Measurements from ENCODE around the gene DDA1.
A peak's percentile ranks its signal among the peaks of the same experiment; 100 is the strongest.

DDA1 gene

GRCh38 chr19:17263712-17264640 is 45.4 kb upstream of the DDA1 start:
- Histone ChIP-seq H3K23ac (ENCODE audit: low read length) (no peak overlapping the region), H2AFZ (ENCODE audit: insufficient read depth, low read length, poor library complexity) (no peak overlapping the region), H2BK5ac (ENCODE audit: low read depth, low read length, poor library complexity) (peak overlapping the region; percentile 26), H3K18ac (ENCODE audit: low read length) (peak overlapping the region; percentile 2), H3K4me1 (ENCODE audit: control insufficient read depth in 1 of 2, insufficient read depth in 2 of 2, low read length in 2 of 2) (peaks cover 18% of the 10 kb centered on the region in 2 experiments), H4K8ac (ENCODE audit: low read depth, low read length) (peak overlapping the region; percentile 20), H2AK5ac (ENCODE audit: low read length) (peak overlapping the region; percentile 70), H3K79me2 (ENCODE audit: control insufficient read depth, insufficient read depth, low read length, poor library complexity) (peaks cover 7% of the 10 kb centered on the region), H3K9ac (ENCODE audit: low read length) (no peak overlapping the region), H2BK12ac (ENCODE audit: low read length) (peak overlapping the region; percentile 83), H3K4me3 (ENCODE audit: low read depth, low read length) (no peak overlapping the region), H3K9me3 (ENCODE audit: insufficient read depth, low read depth, low read length) (peaks cover 9% of the 10 kb centered on the region), H4K91ac (ENCODE audit: low read depth, low read length) (peak overlapping the region; percentile 37), H3K36me3 (ENCODE audit: control insufficient read depth in 1 of 2, insufficient read depth in 2 of 2, low read length in 2 of 2) (peaks cover 5 to 13% of the 10 kb centered on the region in 2 experiments), H3K4ac (ENCODE audit: low read depth, low read length) (peak overlapping the region; percentile 19), H3K4me2 (ENCODE audit: low read length) (no peak overlapping the region), H3K27me3 (ENCODE audit: insufficient read depth, low read length) (no peaks in the 10 kb centered on the region), H2BK120ac (ENCODE audit: insufficient read depth, low read length, poor library complexity) (peak overlapping the region; percentile 27), H3K27ac (ENCODE audit: low read depth, low read length) (no peak overlapping the region), H3K79me1 (ENCODE audit: low read length) (peaks cover 32% of the 10 kb centered on the region), H3K14ac (ENCODE audit: low read length) (peak overlapping the region; percentile 36), H4K12ac (ENCODE audit: low read depth, low read length) (peak overlapping the region; percentile 8)
- WGBS (ENCODE audit: extremely low coverage, insufficient coverage, insufficient read length) = no CpG with 5 or more reads among the region's 23 CpGs
- no peak for DNase-seq

DNA sequence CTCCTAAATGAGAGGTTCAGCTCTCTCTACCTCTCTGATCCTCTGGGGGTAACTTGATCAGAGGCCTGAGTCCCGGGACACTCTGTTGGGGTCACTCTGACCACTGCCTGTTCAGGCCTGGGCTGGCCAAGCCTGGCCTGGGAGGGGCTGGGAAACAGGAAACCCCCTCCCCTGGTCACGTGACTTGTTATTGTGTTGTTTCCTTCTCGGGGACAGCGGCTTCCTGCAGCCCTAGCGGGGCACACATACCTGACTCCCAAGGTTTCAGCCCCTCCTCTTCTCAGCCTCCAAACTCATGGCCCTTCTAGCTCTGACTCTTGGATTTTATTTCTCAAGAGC is 44.8 kb upstream of the DDA1 start, which contains the start of gene USHBP1:
TSS of gene USHBP1 (minus strand) at position 105 of the 339 bp plus-strand sequence. CDS start 446 bp downstream, outside the sequence.
- Histone ChIP-seq H3K4me3 (ENCODE audit: low read depth, low read length) (no peak within 1 kb of the TSS), H2BK12ac (ENCODE audit: low read length) (peak within 1 kb of the TSS; percentile 83), H2BK120ac (ENCODE audit: insufficient read depth, low read length, poor library complexity) (peak within 1 kb of the TSS; percentile 48), H3K27me3 (ENCODE audit: insufficient read depth, low read length) (no peaks in the 10 kb centered on the region), H4K8ac (ENCODE audit: low read depth, low read length) (peak within 1 kb of the TSS; percentile 20), H3K4ac (ENCODE audit: low read depth, low read length) (peak within 1 kb of the TSS; percentile 19), H3K4me1 (ENCODE audit: control insufficient read depth in 1 of 2, insufficient read depth in 2 of 2, low read length in 2 of 2) (peaks cover 18% of the 10 kb centered on the region in 2 experiments), H3K27ac (ENCODE audit: low read depth, low read length) (peak within 1 kb of the TSS; percentile 96), H3K4me2 (ENCODE audit: low read length) (peak within 1 kb of the TSS; percentile 13), H3K9me3 (ENCODE audit: insufficient read depth, low read depth, low read length) (peaks cover 4% of the 10 kb centered on the region), H3K79me1 (ENCODE audit: low read length) (peaks cover 32% of the 10 kb centered on the region), H3K18ac (ENCODE audit: low read length) (peak within 1 kb of the TSS; percentile 25), H2AK5ac (ENCODE audit: low read length) (peak within 1 kb of the TSS; percentile 70), H4K91ac (ENCODE audit: low read depth, low read length) (peak within 1 kb of the TSS; percentile 37), H4K12ac (ENCODE audit: low read depth, low read length) (peak within 1 kb of the TSS; percentile 8), H2BK5ac (ENCODE audit: low read depth, low read length, poor library complexity) (peak within 1 kb of the TSS; percentile 26), H3K79me2 (ENCODE audit: control insufficient read depth, insufficient read depth, low read length, poor library complexity) (peaks cover 7% of the 10 kb centered on the region), H3K9ac (ENCODE audit: low read length) (no peak within 1 kb of the TSS), H3K14ac (ENCODE audit: low read length) (peak within 1 kb of the TSS; percentile 36), H3K36me3 (ENCODE audit: control insufficient read depth in 1 of 2, insufficient read depth in 2 of 2, low read length in 2 of 2) (peaks cover 5 to 10% of the 10 kb centered on the region in 2 experiments), H3K23ac (ENCODE audit: low read length) (no peak within 1 kb of the TSS), H2AFZ (ENCODE audit: insufficient read depth, low read length, poor library complexity) (peak within 1 kb of the TSS; percentile 15)
- WGBS (ENCODE audit: extremely low coverage, insufficient coverage, insufficient read length) = no CpG with 5 or more reads among the region's 5 CpGs
- no peak for DNase-seq

GRCh38 chr19:17266026-17266425 is 43.3 kb upstream of the DDA1 start:
- Histone ChIP-seq H3K4me3 (ENCODE audit: low read depth, low read length) (no peak overlapping the region), H2AFZ (ENCODE audit: insufficient read depth, low read length, poor library complexity) (no peak overlapping the region), H3K4me2 (ENCODE audit: low read length) (no peak overlapping the region), H2BK5ac (ENCODE audit: low read depth, low read length, poor library complexity) (peak overlapping the region; percentile 96), H3K14ac (ENCODE audit: low read length) (no peak overlapping the region), H2BK120ac (ENCODE audit: insufficient read depth, low read length, poor library complexity) (no peak overlapping the region), H3K36me3 (ENCODE audit: control insufficient read depth in 1 of 2, insufficient read depth in 2 of 2, low read length in 2 of 2) (peaks cover 9 to 14% of the 10 kb centered on the region in 2 experiments), H4K8ac (ENCODE audit: low read depth, low read length) (no peak overlapping the region), H3K9ac (ENCODE audit: low read length) (no peak overlapping the region), H3K79me2 (ENCODE audit: control insufficient read depth, insufficient read depth, low read length, poor library complexity) (peaks cover 7% of the 10 kb centered on the region), H3K18ac (ENCODE audit: low read length) (no peak overlapping the region), H4K12ac (ENCODE audit: low read depth, low read length) (no peak overlapping the region), H3K9me3 (ENCODE audit: insufficient read depth, low read depth, low read length) (peaks cover 2% of the 10 kb centered on the region), H2BK12ac (ENCODE audit: low read length) (no peak overlapping the region), H2AK5ac (ENCODE audit: low read length) (no peak overlapping the region), H4K91ac (ENCODE audit: low read depth, low read length) (peak overlapping the region; percentile 90), H3K79me1 (ENCODE audit: low read length) (peaks cover 32% of the 10 kb centered on the region), H3K27ac (ENCODE audit: low read depth, low read length) (peak overlapping the region; percentile 96), H3K4me1 (ENCODE audit: control insufficient read depth in 1 of 2, insufficient read depth in 2 of 2, low read length in 2 of 2) (peaks cover 18% of the 10 kb centered on the region in 2 experiments), H3K23ac (ENCODE audit: low read length) (no peak overlapping the region), H3K4ac (ENCODE audit: low read depth, low read length) (no peak overlapping the region), H3K27me3 (ENCODE audit: insufficient read depth, low read length) (no peaks in the 10 kb centered on the region)
- no CpG with 5 or more reads among the region's 7 CpGs for WGBS (ENCODE audit: extremely low coverage, insufficient coverage, insufficient read length)
- DNase-seq = peak; percentile 88 to 95

DNA sequence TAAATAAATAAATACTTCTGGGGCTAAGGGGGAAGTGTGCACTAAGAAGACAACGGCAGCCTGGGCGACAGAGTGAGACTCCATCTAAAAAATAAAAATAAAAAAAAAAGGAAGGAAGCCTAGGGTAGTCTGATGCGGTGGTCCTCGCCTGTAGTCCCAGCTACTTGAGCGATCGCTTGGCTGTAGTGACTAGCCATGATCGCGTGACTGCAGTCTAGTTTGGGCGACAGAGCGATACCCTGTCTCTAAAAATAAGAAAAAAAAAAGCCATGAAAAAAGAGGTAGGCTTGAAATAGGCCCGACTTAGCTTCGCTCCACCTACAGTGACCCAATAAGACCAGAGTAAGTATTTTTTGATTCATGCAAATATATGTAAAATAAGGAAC is 42.8 kb upstream of the DDA1 start:
- H3K27ac ChIP-seq (ENCODE audit: low read depth, low read length) = peak overlapping the region; percentile 96
- H3K14ac ChIP-seq (ENCODE audit: low read length) = peak overlapping the region; percentile 68
- no peak overlapping the region for H3K4me3 ChIP-seq (ENCODE audit: low read depth, low read length)
- H2AK5ac ChIP-seq (ENCODE audit: low read length) = peak overlapping the region; percentile 79
- H4K12ac ChIP-seq (ENCODE audit: low read depth, low read length) = peak overlapping the region; percentile 44
- WGBS (ENCODE audit: extremely low coverage, insufficient coverage, insufficient read length) = no CpG with 5 or more reads among the region's 12 CpGs
- no peaks in the 10 kb centered on the region for H3K27me3 ChIP-seq (ENCODE audit: insufficient read depth, low read length)
- peak overlapping the region; percentile 35 for H2AFZ ChIP-seq (ENCODE audit: insufficient read depth, low read length, poor library complexity)
- H3K4me1 ChIP-seq (ENCODE audit: control insufficient read depth in 1 of 2, insufficient read depth in 2 of 2, low read length in 2 of 2) = peaks cover 18% of the 10 kb centered on the region in 2 experiments
- peaks cover 32% of the 10 kb centered on the region for H3K79me1 ChIP-seq (ENCODE audit: low read length)
- peak overlapping the region; percentile 25 for H3K4me2 ChIP-seq (ENCODE audit: low read length)
- no peak overlapping the region for H3K9ac ChIP-seq (ENCODE audit: low read length)
- H3K79me2 ChIP-seq (ENCODE audit: control insufficient read depth, insufficient read depth, low read length, poor library complexity) = peaks cover 7% of the 10 kb centered on the region
- H3K18ac ChIP-seq (ENCODE audit: low read length) = no peak overlapping the region
- H4K8ac ChIP-seq (ENCODE audit: low read depth, low read length) = peak overlapping the region; percentile 83
- peak overlapping the region; percentile 78 for H3K4ac ChIP-seq (ENCODE audit: low read depth, low read length)
- peak overlapping the region; percentile 89 for H2BK12ac ChIP-seq (ENCODE audit: low read length)
- H3K36me3 ChIP-seq (ENCODE audit: control insufficient read depth in 1 of 2, insufficient read depth in 2 of 2, low read length in 2 of 2) = peaks cover 15 to 19% of the 10 kb centered on the region in 2 experiments
- DNase-seq = no peak
- H2BK120ac ChIP-seq (ENCODE audit: insufficient read depth, low read length, poor library complexity) = peak overlapping the region; percentile 97
- peak overlapping the region; percentile 96 for H2BK5ac ChIP-seq (ENCODE audit: low read depth, low read length, poor library complexity)
- H3K23ac ChIP-seq (ENCODE audit: low read length) = no peak overlapping the region
- peak overlapping the region; percentile 90 for H4K91ac ChIP-seq (ENCODE audit: low read depth, low read length)
- H3K9me3 ChIP-seq (ENCODE audit: insufficient read depth, low read depth, low read length) = peaks cover 2% of the 10 kb centered on the region
